Upper lobe of left lung (tissue), 4 donors: ENCODE measurements around the gene MRC2.

Experiments used
- CTCF ChIP-seq, 6 experiments: fragments of 450-650 bp in 4 of 6; fragments of 200-600 bp in 2 of 6; sonication (generic) in 2 of 6; IDR thresholded peaks; one replicate each; pipeline ENCODE4 v1.5.1; 2016 to 2019; ENCODE audit warnings: antibody characterized with exemption in 6 of 6
- POLR2A ChIP-seq, 4 donors: fragments of 450-650 bp; IDR thresholded peaks; one replicate each; pipeline ENCODE4 v1.5.1; 2016 to 2017; ENCODE audit warnings: antibody characterized with exemption in 4 of 4, mild to moderate bottlenecking in 2 of 4
- POLR2AphosphoS5 ChIP-seq, 2 donors: sonication (generic); formaldehyde crosslinking; IDR thresholded peaks; one replicate each; pipeline ENCODE4 v1.5.1; 2017; ENCODE audit warnings: antibody characterized with exemption in 2 of 2

GRCh38 chr17:62671553-62671952 lies 44.1 kb downstream of the MRC2 start:
- TF ChIP-seq CTCF (IDR thresholded peaks at IDR 0.05) (peak in 1 of 6 experiments; percentile 8), POLR2AphosphoS5 (IDR thresholded peaks at IDR 0.05) (no peak), POLR2A (IDR thresholded peaks at IDR 0.05) (no peak)
